ENCODE measurements around the gene CFAP210.
"Not testable (repeated sequence)": the region's sequence is repeated elsewhere in the genome, so short reads cannot be mapped to it uniquely, and the experiment has no call there.

The CFAP210 gene

DNA sequence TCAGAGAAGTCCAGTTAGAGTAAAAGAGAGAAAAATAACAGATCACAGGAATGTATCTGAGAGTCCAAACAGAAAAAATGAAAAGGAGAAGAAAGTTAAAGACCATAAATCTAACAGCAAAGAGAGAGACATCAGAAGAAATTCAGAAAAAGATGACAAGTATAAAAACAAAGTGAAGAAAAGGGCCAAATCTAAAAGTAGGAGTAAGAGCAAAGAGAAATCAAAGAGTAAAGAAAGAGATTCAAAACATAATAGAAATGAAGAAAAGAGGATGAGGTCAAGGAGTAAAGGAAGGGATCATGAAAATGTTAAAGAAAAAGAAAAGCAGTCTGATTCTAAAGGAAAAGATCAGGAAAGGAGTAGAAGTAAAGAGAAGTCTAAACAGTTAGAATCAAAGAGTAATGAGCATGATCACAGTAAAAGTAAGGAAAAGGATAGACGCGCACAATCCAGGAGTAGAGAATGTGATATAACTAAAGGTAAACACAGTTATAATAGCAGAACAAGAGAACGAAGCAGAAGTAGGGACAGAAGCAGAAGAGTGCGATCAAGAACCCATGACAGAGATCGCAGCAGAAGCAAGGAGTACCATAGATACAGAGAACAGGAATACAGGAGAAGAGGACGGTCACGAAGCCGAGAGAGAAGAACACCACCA lies 57.6 kb downstream of the CFAP210 start:
- DNase-seq: no peak

DNA sequence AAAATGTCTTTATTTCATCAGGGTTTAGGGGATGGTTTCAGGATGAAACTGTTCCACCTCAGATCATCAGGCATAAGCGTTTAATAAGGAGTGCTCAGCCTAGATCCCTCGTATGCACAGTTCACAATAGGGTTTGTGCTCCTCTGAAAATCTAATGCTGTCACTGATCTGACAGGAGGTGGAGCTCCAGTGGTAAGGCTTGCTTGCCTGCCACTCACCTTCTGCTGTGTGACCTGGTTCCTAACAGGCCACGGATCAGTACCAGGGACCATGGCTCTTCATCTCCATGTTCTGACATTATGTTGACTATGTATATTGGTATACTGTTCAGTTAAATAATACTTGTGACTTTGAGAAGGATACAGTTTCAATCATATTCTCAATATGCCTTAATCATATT lies 68.4 kb downstream of the CFAP210 start:
- no peak for DNase-seq

DNA sequence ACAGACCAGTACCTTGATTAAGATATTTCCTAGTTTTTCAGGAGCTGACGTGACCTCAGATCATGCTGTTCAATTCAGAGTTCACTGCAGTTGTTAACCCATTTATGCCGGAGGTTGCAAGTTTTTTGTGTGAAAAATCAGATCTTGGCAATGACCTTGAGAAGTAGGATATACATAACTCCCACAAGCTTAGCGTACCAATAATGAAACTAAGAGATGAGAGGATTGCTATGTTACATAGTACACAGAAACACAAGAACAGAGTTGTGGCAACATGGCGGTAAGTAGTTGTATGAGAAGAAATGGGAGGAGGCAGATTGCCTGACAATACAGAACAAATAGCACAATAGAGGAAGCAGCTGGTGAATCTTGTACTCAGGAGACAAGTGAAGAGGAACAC lies 71.0 kb downstream of the CFAP210 start:
- no peak for DNase-seq

DNA sequence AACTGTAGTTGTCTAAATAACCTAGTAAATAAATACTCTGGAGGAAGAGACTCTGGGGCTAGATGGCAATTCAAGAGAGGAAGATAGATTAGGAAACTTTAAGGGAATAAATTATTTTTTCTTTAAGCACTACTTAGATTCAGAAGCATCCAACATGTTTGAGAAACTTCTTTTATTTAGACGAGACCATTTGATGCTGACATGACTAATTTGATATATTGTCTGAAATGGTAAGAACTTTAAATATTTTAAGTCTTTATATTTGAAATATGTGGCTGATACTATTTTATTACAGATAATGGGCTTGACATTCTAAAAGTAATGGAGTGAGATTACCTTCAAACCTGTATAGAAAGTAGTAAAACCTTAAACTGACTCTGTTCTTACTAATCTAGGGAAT lies 73.7 kb downstream of the CFAP210 start:
- DNase-seq: no peak

DNA sequence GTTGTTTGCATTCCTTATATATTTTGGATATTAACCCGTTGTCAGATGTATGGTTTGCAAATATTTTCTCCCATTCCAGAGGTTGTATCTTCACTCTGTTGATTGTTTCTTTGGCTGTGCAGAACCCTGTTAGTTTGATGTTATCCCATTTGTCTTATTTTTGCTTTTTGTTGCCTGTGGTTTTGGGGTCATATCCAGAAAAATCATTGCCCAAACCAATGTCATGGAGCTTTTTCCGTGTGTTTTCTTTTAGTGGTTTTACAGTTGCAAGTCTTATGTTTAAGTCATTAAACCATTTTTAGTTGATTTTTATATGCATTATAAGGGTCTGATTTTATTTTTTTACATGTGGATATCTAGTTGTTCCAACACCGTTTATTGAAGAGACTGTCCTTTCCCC lies 74.3 kb downstream of the CFAP210 start:
- no peak for DNase-seq

- DNase-seq: not testable (repeated sequence)
Measured at GRCh38 chr2:169615982-169616381, 78.2 kb downstream of the CFAP210 start.

DNA sequence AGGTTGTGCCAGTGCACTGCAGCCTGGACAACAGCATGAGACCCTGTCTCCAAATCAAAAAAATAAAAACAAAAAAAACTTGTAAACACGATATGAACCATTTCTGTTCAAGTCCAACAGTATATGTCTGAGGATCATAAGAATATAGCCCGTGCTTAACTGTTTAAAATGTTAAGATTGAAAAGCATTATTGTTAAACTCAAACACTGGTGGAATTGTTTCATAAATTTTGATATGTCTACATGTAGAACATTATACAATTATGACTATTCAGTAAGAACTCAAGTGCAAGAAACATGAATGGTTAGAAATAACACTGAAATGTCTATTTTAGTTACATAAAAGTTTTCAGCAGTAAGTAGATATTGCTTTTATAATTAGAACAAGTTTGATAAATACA lies 80.3 kb downstream of the CFAP210 start:
- no peak for DNase-seq

DNA sequence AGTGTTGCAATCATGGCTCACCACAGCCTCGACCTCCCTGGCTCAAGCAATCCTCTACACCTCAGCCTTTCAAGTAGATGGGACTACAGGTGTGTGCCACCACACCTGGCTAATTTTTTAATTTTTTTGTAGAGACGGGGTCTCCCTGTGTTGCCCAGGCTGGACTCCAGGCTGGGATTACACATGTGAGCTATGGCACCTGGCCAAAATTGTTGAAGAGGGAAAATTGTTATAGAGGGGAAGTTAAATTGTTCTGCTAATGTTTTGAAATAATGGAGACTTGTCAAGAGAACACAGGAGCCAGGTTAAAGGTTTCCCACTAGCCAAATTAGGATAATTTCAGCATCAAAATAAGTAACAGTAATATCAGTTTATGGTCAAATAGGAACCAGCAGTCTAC lies 84.9 kb downstream of the CFAP210 start:
- DNase-seq: no peak

DNA sequence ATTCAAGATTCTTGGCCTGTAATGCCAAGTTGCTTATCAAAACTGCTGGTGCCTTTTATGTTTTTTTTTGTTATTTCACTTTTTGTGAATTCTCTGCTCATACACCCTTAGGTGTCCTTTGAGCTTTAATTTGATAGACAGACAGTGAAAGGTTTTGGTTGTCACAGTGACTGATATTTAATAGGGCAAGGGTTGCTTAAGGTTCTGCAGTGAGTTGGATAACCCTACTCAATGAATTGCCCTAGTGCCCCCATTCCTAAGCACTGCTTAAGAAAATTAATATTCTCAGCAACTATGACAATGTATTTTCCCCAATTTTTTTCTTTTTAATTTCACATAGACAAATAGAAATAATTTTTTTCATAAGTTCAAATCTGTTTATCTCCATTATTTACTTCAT lies 94.6 kb downstream of the CFAP210 start:
- DNase-seq: no peak

DNA sequence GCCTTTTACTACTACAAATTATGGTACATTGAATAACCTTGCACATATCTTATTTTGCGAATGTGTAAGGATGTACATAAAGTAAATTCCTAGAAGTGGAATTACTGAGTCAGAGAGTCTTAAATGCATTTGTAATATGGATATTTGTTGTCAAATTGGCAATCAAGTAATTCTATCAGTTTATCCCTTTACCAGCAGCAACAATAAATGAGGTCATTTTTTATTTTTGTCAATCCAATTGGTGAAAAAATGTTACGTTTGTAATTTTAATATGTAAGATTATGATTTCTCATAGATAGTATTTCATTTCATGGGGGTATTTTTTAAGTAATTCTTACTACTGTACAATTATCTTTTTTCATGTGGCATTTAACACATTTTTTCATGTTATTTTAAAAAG lies 95.2 kb downstream of the CFAP210 start:
- DNase-seq: no peak

DNA sequence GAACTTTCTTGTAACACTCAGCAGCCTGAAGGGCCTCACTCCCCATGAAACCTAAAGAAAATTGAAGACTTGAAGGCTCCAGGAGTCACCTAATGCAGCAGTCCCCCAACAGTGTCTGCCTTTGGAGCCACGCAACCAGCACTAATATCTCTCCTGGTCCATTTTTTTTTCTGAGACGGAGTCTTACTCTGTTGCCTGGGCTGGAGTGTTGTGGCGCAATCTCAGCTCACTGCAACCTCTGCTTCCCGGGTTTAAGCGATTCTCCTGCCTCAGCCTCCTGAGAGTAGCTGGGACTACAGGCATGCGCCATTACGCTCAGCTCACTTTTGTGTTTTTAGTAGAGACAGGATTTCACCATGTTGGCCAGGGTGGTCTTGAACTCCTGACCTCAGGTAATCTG lies 97.7 kb downstream of the CFAP210 start:
- DNase-seq: not testable (repeated sequence)
